ENCODE measurements around the gene ESD.

The ESD gene

DNA sequence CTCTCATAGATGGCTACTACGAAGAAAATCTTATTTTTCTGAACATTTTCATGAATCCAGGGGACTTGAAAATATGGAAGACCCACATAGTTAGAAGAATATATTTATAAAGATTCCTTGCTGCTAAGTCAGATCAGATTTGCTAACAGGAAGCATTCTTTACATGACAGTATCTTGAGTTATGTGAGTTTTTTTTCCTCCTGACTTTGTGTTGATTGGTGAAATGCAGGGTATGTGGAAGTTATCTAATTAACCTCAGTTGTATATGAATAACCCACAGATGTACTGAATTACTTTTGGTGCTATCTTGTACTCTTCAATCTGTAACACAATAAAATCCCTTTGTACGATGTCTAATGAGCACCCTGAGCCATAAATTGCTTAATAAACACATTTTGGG, 53.8 kb downstream of the ESD start:
- DNase-seq: no peak

DNA sequence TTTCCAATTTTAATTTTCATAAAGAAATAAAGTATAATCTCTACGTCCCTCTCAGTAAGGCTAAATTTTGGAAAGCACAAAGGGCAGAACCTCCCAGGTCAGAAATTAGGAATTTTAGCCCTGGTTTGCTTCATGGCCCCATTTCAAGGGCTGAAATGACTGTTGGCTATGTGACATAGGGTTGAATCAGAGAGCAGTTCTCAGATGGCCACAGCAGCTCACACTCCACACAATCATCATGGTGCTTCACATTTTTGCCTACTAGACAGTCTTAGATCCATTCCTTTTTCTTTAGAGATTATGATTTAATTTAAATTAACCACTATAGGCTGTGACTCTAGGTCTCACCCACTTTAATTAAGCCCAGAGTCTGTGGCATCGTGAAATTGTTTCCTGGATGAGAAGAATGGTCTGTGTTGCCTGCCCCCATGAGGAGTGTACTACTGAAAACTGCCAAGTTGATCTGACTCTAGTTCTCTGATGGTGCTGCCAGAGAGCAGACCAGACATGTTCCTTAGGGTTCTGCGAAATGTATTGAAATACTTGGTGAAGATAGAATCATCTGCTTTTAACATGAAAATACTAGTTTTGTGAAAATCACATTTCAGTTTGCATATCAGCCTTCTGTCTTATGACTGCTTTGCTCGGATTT, 57.4 kb downstream of the ESD start:
- DNase-seq: no peak

DNA sequence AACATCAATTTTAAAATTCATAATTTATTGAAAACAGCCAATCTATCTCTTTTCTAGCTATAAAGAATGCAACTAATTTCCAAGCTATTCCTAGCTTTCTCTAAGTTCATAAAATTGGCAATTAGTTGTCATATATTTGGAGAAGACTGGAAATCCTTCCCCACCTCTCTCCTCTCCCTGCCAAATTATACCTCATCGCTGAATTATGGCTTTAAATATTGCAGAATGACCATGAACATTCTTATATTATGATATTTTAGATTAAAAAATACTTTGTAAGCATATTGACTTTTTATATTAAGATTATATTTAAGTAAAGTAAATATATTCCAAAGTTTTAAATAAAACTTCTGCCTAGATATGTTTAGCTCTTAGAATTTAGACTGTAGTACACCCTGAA, 58.2 kb downstream of the ESD start:
- DNase-seq: no peak

DNA sequence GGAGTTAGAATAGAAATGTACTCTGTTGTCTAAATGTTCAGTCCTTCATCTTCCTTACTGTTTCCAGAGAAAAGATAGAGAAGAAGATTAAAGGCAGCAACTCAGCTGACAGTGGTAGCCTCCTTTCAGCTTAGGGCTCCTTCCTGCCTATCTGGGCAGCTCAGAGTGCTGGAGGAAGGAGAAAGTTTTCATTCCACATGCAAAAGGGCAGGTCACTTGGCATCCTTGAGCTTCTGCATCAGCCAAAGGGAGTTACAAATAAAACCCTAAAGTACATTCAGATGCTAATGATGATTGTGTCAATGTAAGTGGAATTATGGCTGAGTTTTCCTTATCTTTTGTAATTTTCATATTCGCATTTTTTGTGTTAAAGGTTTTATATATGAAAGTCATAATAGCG, 58.9 kb downstream of the ESD start:
- DNase-seq: no peak

DNA sequence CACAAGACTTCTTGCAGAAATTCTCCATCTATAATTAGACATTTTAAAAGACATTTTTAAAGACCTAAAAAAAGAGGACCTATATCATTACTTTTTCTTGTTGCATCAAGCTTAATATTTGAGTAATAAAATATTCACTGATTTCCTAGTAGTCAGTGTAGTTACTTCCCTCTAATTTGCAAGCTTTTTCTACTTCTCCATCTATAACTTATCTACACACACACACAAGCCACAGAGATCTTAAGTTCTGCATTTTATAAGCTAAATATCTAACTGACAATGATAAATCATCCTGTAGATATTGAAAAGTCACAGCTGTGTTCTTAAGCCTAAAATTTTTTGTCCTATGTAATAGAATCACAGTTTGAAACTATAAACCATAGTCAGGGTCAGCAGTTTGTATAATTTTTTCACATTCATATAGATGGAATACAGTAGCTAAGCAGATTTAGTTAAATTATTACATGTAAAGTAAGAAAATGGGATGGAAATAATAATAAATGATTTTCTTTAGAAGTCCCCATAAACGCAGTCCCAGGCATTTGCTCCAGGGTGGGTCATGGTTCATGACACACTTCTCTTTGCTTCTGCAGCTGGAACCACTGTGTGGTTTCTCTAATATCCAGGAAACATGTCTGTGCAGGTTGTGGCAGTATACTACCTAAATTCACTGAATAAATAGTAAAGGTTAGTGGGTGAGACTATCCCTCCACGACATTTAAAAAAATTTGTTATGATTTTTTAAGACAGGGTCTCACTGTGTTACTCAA, 60.2 kb downstream of the ESD start:
- no peak for DNase-seq

DNA sequence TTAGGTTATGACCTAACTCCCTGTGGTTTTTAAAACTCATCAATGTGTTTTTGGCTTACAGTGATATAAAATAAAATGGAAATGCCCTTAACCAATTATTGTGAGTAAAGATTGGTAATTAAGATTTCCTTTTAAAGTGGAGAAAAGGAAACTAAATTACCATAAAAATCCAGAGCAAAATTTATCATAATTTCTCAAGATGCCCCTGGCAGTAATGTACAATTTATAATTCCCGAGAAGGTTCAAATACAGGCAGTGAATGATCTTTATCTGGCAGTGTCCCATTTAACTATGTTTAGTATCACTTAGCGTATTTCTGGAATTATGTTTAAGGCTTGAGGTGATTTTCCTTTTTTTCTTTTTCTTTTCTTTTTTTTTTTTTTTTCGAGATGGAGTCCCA, 61.5 kb downstream of the ESD start:
- DNase-seq: no peak

DNA sequence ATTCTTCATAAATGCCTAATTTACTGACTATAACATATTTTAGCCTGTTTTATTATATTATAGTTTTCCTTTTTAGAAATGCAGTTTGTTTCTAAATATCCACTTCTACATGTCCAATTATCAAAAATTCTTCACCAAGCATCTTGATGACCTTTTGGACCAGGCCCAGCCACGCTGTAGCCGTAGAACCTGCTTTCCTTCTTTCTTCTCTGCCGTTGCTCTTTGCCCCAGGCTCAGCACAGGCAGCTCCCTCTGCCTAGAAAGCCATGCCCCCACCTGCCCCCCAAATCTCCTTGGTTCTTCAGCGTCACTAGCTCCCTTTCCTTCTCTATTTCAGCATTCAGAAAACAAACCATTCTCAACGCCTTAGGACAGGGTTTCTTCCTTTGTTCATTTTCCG, 65.4 kb downstream of the ESD start:
- DNase-seq: no peak

DNA sequence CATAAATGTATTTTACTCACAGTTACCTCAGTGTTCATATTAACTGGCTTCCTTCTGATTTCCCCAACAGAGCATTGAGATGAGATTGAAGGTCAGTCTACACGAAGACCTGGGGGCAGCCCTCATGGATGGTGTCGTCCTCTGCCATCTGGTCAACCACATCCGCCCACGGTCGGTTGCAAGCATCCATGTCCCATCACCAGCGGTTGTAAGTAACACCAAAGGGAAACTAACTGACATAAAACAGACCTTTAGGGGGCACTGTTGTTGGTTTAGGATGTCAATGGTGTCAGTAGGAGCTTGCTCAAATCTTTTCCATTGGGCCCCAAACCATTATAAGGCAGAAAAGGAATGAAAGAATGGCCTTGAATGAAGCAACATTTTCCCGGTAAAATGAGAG, 68.2 kb downstream of the ESD start:
- DNase-seq: peak in 1 of 2 donors; percentile 25

DNA sequence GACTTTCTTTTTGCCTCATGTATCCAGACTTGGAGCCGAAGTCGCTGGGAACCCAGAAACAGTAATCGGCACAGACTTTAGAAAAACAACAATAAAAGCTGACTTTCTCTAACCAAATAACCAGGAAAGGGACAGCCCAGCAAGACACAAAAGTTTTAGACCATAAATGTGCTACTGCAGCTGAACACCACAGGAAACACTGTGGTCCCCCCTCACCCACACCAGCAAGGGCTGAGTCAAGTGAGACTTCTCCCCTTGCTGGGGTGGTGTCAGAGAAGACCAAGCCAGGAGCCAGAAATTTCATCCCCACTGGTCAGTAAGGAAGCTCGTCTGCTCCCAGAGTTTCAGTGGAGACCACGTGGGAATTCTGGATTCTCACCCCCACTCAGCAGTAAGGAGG, 70.6 kb downstream of the ESD start:
- DNase-seq: no peak
